Measurements from ENCODE around the gene ASIC2.
"Not testable (repeated sequence)": the region's sequence is repeated elsewhere in the genome, so short reads cannot be mapped to it uniquely, and the experiment has no call there.

The ASIC2 gene

GRCh38 chr17:33009636-33010035 is 283.5 kb downstream of the ASIC2 start:
- no peak for DNase-seq (ENCODE audit: low read depth, low spot score)
- H3K27ac ChIP-seq, result no peak overlapping the region

- DNase-seq (ENCODE audit: low read depth, low spot score), result no peak
These were observed 285.9 kb downstream of the ASIC2 start for GRCh38 chr17:33007186-33007585.

GRCh38 chr17:33002246-33002645 is 290.8 kb downstream of the ASIC2 start:
- no peak for DNase-seq (ENCODE audit: low read depth, low spot score)
- H3K27ac ChIP-seq, result no peak overlapping the region

More at GRCh38 chr17:33007186-33007585, 285.9 kb downstream of the ASIC2 start:
- H3K27ac ChIP-seq, result no peak overlapping the region

GRCh38 chr17:32998887-32999228 is 294.2 kb downstream of the ASIC2 start:
- no peak for DNase-seq (ENCODE audit: low read depth, low spot score)
- H3K27ac ChIP-seq, result peak overlapping the region; percentile 44

- DNase-seq (ENCODE audit: low read depth, low spot score), result no peak
These were observed 294.8 kb downstream of the ASIC2 start for GRCh38 chr17:32998111-32998886.

GRCh38 chr17:32995416-32996045 is 297.6 kb downstream of the ASIC2 start:
- no peak overlapping the region for H3K27ac ChIP-seq
- DNase-seq (ENCODE audit: low read depth, low spot score), result no peak

More at GRCh38 chr17:32998111-32998886, 294.8 kb downstream of the ASIC2 start:
- peak overlapping the region; percentile 44 for H3K27ac ChIP-seq

- no peak overlapping the region for H3K27ac ChIP-seq
- no peak for DNase-seq (ENCODE audit: low read depth, low spot score)
These were observed 299.1 kb downstream of the ASIC2 start for GRCh38 chr17:32993977-32994376.

GRCh38 chr17:32992321-32993033 is 300.6 kb downstream of the ASIC2 start:
- H3K27ac ChIP-seq, result no peak overlapping the region
- DNase-seq (ENCODE audit: low read depth, low spot score), result no peak

- DNase-seq (ENCODE audit: low read depth, low spot score), result no peak
- H3K27ac ChIP-seq, result no peak overlapping the region
These were observed 304.5 kb downstream of the ASIC2 start for GRCh38 chr17:32988481-32989101.

- not testable (repeated sequence) for H3K27ac ChIP-seq; DNase-seq (ENCODE audit: low read depth, low spot score)
These were observed 305.2 kb downstream of the ASIC2 start for GRCh38 chr17:32987868-32988267.

- not testable (repeated sequence) for H3K27ac ChIP-seq; DNase-seq (ENCODE audit: low read depth, low spot score)
These were observed 305.7 kb downstream of the ASIC2 start for GRCh38 chr17:32987453-32987805.

- no peak overlapping the region for H3K27ac ChIP-seq
- no peak for DNase-seq (ENCODE audit: low read depth, low spot score)
These were observed 307.9 kb downstream of the ASIC2 start for GRCh38 chr17:32985050-32985756.

GRCh38 chr17:32981611-32982010 is 311.5 kb downstream of the ASIC2 start:
- DNase-seq (ENCODE audit: low read depth, low spot score); H3K27ac ChIP-seq: not testable (repeated sequence)

- no peak overlapping the region for H3K27ac ChIP-seq
- no peak for DNase-seq (ENCODE audit: low read depth, low spot score)
These were observed 312.9 kb downstream of the ASIC2 start for GRCh38 chr17:32980230-32980629.

- DNase-seq (ENCODE audit: low read depth, low spot score), result no peak
- H3K27ac ChIP-seq, result no peak overlapping the region
These were observed 316.5 kb downstream of the ASIC2 start for GRCh38 chr17:32976605-32977004.

- DNase-seq (ENCODE audit: low read depth, low spot score), result no peak
- H3K27ac ChIP-seq, result no peak overlapping the region
These were observed 317.0 kb downstream of the ASIC2 start for GRCh38 chr17:32976131-32976530.

- DNase-seq (ENCODE audit: low read depth, low spot score), result peak; percentile 53
- H3K27ac ChIP-seq, result peak overlapping the region; percentile 68
These were observed 321.9 kb downstream of the ASIC2 start for GRCh38 chr17:32971171-32971570.

GRCh38 chr17:32970281-32970680 is 322.8 kb downstream of the ASIC2 start:
- no peak for DNase-seq (ENCODE audit: low read depth, low spot score)
- peak overlapping the region; percentile 68 for H3K27ac ChIP-seq

- DNase-seq (ENCODE audit: low read depth, low spot score), result not testable (repeated sequence)
- peak overlapping the region; percentile 68 for H3K27ac ChIP-seq
These were observed 323.9 kb downstream of the ASIC2 start for GRCh38 chr17:32969231-32969630.

- DNase-seq (ENCODE audit: low read depth, low spot score), result no peak
- H3K27ac ChIP-seq, result no peak overlapping the region
These were observed 328.6 kb downstream of the ASIC2 start for GRCh38 chr17:32964541-32964940.

All from epithelial cell of prostate (primary cell).